ENCODE data around the gene S100A11. TPM values are rescaled to one million over a fixed set of nuclear protein-coding genes. Genes with fewer than 3 reads are reported as not detected.

Gene S100A11
- total and polyA plus RNA-seq, 4 donors: 69.4 to 3,092 (median 1,654) TPM

- no peak for TF ChIP-seq CTCF (IDR thresholded peaks at IDR 0.05; ENCODE audit: control extremely low read depth, extremely low read depth)
- Histone ChIP-seq H3K9ac (ENCODE audit: insufficient read depth in 1 of 2, low read length in 2 of 2) (no peak overlapping the region), H3K9me3 (ENCODE audit: control insufficient read depth in 4 of 4, insufficient read depth in 3 of 4, low read length in 3 of 4) (no peaks in the 10 kb centered on the region), H3K4me3 (no peak overlapping the region), H3K27me3 (ENCODE audit: control insufficient read depth in 3 of 3, insufficient read depth in 3 of 3, low read length in 2 of 3) (peaks cover 0 to 13% (median 3%) of the 10 kb centered on the region in 3 donors), H3K27ac (ENCODE audit: low read depth in 1 of 2, low read length in 1 of 2) (no peak overlapping the region), H3K4me1 (ENCODE audit: control insufficient read depth in 5 of 5, insufficient read depth in 5 of 5, low read length in 5 of 5) (peaks cover 0 to 16% (median 6%) of the 10 kb centered on the region in 5 donors), H3K36me3 (ENCODE audit: control insufficient read depth in 4 of 4, insufficient read depth in 4 of 4, low read length in 4 of 4) (no peaks in the 10 kb centered on the region)
- no peak for ATAC-seq (ENCODE audit: insufficient read depth, low FRiP score)
- 67 to 78% methylated on average over 5 of the region's 5 CpGs for WGBS, 2 donors
- DNase-seq: no peak
These were observed 7.1 kb upstream of the S100A11 start for GRCh38 chr1:152043870-152044269.

GRCh38 chr1:152042030-152042429 is 5.2 kb upstream of the S100A11 start:
- peaks cover 0 to 7% (median 6%) of the 10 kb centered on the region in 5 donors for H3K4me1 ChIP-seq (ENCODE audit: control insufficient read depth in 5 of 5, insufficient read depth in 5 of 5, low read length in 5 of 5)
- H3K27me3 ChIP-seq (ENCODE audit: control insufficient read depth in 3 of 3, insufficient read depth in 3 of 3, low read length in 2 of 3): peaks cover 0 to 13% (median 3%) of the 10 kb centered on the region in 3 donors
- 78 to 83% methylated on average over 1 of the region's 1 CpG for WGBS, 2 donors
- H3K4me3 ChIP-seq: no peak overlapping the region
- H3K9me3 ChIP-seq (ENCODE audit: control insufficient read depth in 4 of 4, insufficient read depth in 3 of 4, low read length in 3 of 4): no peaks in the 10 kb centered on the region
- ATAC-seq (ENCODE audit: insufficient read depth, low FRiP score) (no peak), DNase-seq (no peak)
- H3K9ac ChIP-seq (ENCODE audit: insufficient read depth in 1 of 2, low read length in 2 of 2): no peak overlapping the region
- no peak overlapping the region for H3K27ac ChIP-seq (ENCODE audit: low read depth in 1 of 2, low read length in 1 of 2)
- no peak for TF ChIP-seq CTCF (IDR thresholded peaks at IDR 0.05; ENCODE audit: control extremely low read depth, extremely low read depth)
- no peaks in the 10 kb centered on the region for H3K36me3 ChIP-seq (ENCODE audit: control insufficient read depth in 4 of 4, insufficient read depth in 4 of 4, low read length in 4 of 4)

GRCh38 chr1:152039886-152040285 is 3.1 kb upstream of the S100A11 start:
- Histone ChIP-seq H3K4me1 (ENCODE audit: control insufficient read depth in 5 of 5, insufficient read depth in 5 of 5, low read length in 5 of 5) (peaks cover 0 to 14% (median 7%) of the 10 kb centered on the region in 5 donors), H3K36me3 (ENCODE audit: control insufficient read depth in 4 of 4, insufficient read depth in 4 of 4, low read length in 4 of 4) (no peaks in the 10 kb centered on the region), H3K9ac (ENCODE audit: insufficient read depth in 1 of 2, low read length in 2 of 2) (no peak overlapping the region), H3K27me3 (ENCODE audit: control insufficient read depth in 3 of 3, insufficient read depth in 3 of 3, low read length in 2 of 3) (peaks cover 0 to 13% (median 3%) of the 10 kb centered on the region in 3 donors), H3K27ac (ENCODE audit: low read depth in 1 of 2, low read length in 1 of 2) (no peak overlapping the region), H3K4me3 (no peak overlapping the region), H3K9me3 (ENCODE audit: control insufficient read depth in 4 of 4, insufficient read depth in 3 of 4, low read length in 3 of 4) (no peaks in the 10 kb centered on the region)
- no peak for TF ChIP-seq CTCF (IDR thresholded peaks at IDR 0.05; ENCODE audit: control extremely low read depth, extremely low read depth)
- no peak for ATAC-seq (ENCODE audit: insufficient read depth, low FRiP score)
- 71 to 82% methylated on average over 1 of the region's 1 CpG for WGBS, 2 donors
- no peak for DNase-seq

GRCh38 chr1:152039461-152039860 is 2.7 kb upstream of the S100A11 start:
- peaks cover 0 to 13% (median 3%) of the 10 kb centered on the region in 3 donors for H3K27me3 ChIP-seq (ENCODE audit: control insufficient read depth in 3 of 3, insufficient read depth in 3 of 3, low read length in 2 of 3)
- H3K4me3 ChIP-seq: no peak overlapping the region
- 94 to 96% methylated on average over 1 of the region's 1 CpG for WGBS, 2 donors
- no peak overlapping the region for H3K27ac ChIP-seq (ENCODE audit: low read depth in 1 of 2, low read length in 1 of 2)
- H3K9me3 ChIP-seq (ENCODE audit: control insufficient read depth in 4 of 4, insufficient read depth in 3 of 4, low read length in 3 of 4): no peaks in the 10 kb centered on the region
- TF ChIP-seq CTCF (IDR thresholded peaks at IDR 0.05; ENCODE audit: control extremely low read depth, extremely low read depth): no peak
- H3K36me3 ChIP-seq (ENCODE audit: control insufficient read depth in 4 of 4, insufficient read depth in 4 of 4, low read length in 4 of 4): no peaks in the 10 kb centered on the region
- peaks cover 0 to 17% (median 6%) of the 10 kb centered on the region in 5 donors for H3K4me1 ChIP-seq (ENCODE audit: control insufficient read depth in 5 of 5, insufficient read depth in 5 of 5, low read length in 5 of 5)
- DNase-seq (no peak), ATAC-seq (ENCODE audit: insufficient read depth, low FRiP score) (no peak)
- no peak overlapping the region for H3K9ac ChIP-seq (ENCODE audit: insufficient read depth in 1 of 2, low read length in 2 of 2)

Data from lung (tissue), 12 donors.